HCT116 (cell line): ENCODE results near the gene CELF2.

ENCODE experiments used
- EZH2phosphoT487 ChIP-seq: fragments of 200-600 bp; IDR thresholded peaks from 2 replicates; pipeline ENCODE4 v1.6.1; 2018; ENCODE audit warnings: antibody characterized with exemption, borderline replicate concordance
- POLR2A ChIP-seq: IDR thresholded peaks from 2 replicates; pipeline ENCODE4 v1.7.0; 2011; ENCODE audit warnings: borderline replicate concordance; ENCODE audit not compliant: insufficient read depth, insufficient read length; ENCODE audit errors: extremely low read depth

- TF ChIP-seq POLR2A (no peak), EZH2phosphoT487 (no peak)
Measured at GRCh38 chr10:11274452-11274851, 256.8 kb downstream of the CELF2 start.
